ENCODE measurements around the gene NCAM2. TPM values are rescaled to one million over a fixed set of nuclear protein-coding genes. Genes with fewer than 3 reads are reported as not detected.

The NCAM2 gene
- total and polyA plus RNA-seq, 3 experiments from 2014 or later, result not detected

DNA sequence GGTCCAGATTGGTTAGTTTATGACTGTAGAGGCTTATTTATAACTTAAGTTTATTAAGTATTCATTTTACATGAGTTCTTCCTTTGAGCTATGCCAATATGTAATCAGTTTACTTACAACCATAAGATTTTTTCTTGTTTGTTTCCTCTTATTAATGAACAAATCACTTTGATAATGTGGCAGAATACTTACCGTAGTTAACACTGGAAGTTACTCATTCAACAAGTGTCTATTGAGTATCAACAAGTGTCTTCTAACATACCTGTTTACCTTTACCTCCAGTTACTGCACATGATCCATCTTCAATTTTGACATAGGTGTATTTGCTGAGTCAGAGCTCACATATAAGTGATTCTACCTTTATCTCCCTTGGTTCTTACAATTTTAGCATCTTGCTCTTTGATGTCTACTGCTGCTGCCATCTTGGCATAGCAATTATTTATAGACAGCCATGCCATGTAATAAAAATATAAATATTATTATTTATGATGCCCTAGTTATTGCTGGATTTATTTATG, 205.7 kb downstream of the NCAM2 start:
- H3K4me3 Mint-ChIP-seq, result no peak overlapping the region
- H3K27ac Mint-ChIP-seq, result no peak overlapping the region
- peaks cover 0 to 11% (median 5%) of the 10 kb centered on the region in 5 donors for H3K9me3 Mint-ChIP-seq
- peaks cover 0 to 4% (median 0%) of the 10 kb centered on the region in 3 donors for H3K4me1 Mint-ChIP-seq
- Histone ChIP-seq H3K27me3 (ENCODE audit: insufficient read depth, low read length, poor library complexity, severe bottlenecking) (no peaks in the 10 kb centered on the region), H3K9me3 (ENCODE audit: low read length) (no peaks in the 10 kb centered on the region), H3K36me3 (ENCODE audit: insufficient read depth, low read length) (no peaks in the 10 kb centered on the region), H3K4me1 (ENCODE audit: insufficient read depth, low read length) (no peaks in the 10 kb centered on the region), H3K4me3 (ENCODE audit: low read length) (no peak overlapping the region), H3K27ac (ENCODE audit: low read depth, low read length) (no peak overlapping the region)
- DNase-seq, result no peak
- ChIA-PET CTCF (no interaction called here), POLR2A (no interaction called here)
- H3K36me3 Mint-ChIP-seq, result no peaks in the 10 kb centered on the region
- H3K27me3 Mint-ChIP-seq, result no peaks in the 10 kb centered on the region

GRCh38 chr21:21204366-21204996, 206.3 kb downstream of the NCAM2 start:
- POLR2A ChIA-PET, result no interaction called here
- H3K4me3 Mint-ChIP-seq, result no peak overlapping the region
- no peaks in the 10 kb centered on the region for H3K36me3 Mint-ChIP-seq
- DNase-seq, result no peak
- H3K36me3 ChIP-seq (ENCODE audit: insufficient read depth, low read length), result no peaks in the 10 kb centered on the region
- no peaks in the 10 kb centered on the region for H3K27me3 Mint-ChIP-seq
- H3K27ac Mint-ChIP-seq, result no peak overlapping the region
- no peaks in the 10 kb centered on the region for H3K27me3 ChIP-seq (ENCODE audit: insufficient read depth, low read length, poor library complexity, severe bottlenecking)
- no peaks in the 10 kb centered on the region for H3K4me1 ChIP-seq (ENCODE audit: insufficient read depth, low read length)
- H3K9me3 Mint-ChIP-seq, result peaks cover 0 to 5% (median 2%) of the 10 kb centered on the region in 5 donors
- H3K27ac ChIP-seq (ENCODE audit: low read depth, low read length), result no peak overlapping the region
- CTCF ChIA-PET, result no interaction called here
- H3K4me1 Mint-ChIP-seq, result peaks cover 0 to 4% (median 0%) of the 10 kb centered on the region in 3 donors
- H3K9me3 ChIP-seq (ENCODE audit: low read length), result no peaks in the 10 kb centered on the region
- H3K4me3 ChIP-seq (ENCODE audit: low read length), result no peak overlapping the region

DNA sequence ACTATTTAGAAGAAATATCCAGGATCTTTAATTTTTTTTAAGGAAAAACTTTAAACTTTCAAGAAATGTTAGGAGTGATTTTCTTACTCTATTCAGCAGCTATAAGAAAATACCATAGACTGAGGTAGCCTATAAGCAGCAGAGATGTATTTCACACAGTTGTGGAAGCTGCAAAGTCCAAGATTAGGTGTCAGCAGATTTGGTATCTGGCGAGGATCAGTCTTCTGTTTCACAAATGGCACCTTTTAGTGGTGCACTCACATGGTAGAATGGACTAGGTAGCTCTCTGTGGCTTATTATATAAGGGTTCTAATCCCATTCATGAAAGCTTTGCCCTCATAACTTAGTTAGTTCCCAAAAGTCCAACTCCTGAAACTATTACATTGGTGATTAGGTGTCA, 207.4 kb downstream of the NCAM2 start:
- Histone ChIP-seq H3K27me3 (ENCODE audit: insufficient read depth, low read length, poor library complexity, severe bottlenecking) (no peaks in the 10 kb centered on the region), H3K4me3 (ENCODE audit: low read length) (no peak overlapping the region), H3K36me3 (ENCODE audit: insufficient read depth, low read length) (no peaks in the 10 kb centered on the region), H3K27ac (ENCODE audit: low read depth, low read length) (no peak overlapping the region), H3K9me3 (ENCODE audit: low read length) (no peaks in the 10 kb centered on the region), H3K4me1 (ENCODE audit: insufficient read depth, low read length) (no peaks in the 10 kb centered on the region)
- H3K27me3 Mint-ChIP-seq, result no peaks in the 10 kb centered on the region
- peaks cover 0 to 7% (median 2%) of the 10 kb centered on the region in 5 donors for H3K9me3 Mint-ChIP-seq
- no peak overlapping the region for H3K27ac Mint-ChIP-seq
- no peak for DNase-seq
- ChIA-PET POLR2A (no interaction called here), CTCF (no interaction called here)
- H3K36me3 Mint-ChIP-seq, result no peaks in the 10 kb centered on the region
- peaks cover 0 to 4% (median 0%) of the 10 kb centered on the region in 3 donors for H3K4me1 Mint-ChIP-seq
- no peak overlapping the region for H3K4me3 Mint-ChIP-seq

DNA sequence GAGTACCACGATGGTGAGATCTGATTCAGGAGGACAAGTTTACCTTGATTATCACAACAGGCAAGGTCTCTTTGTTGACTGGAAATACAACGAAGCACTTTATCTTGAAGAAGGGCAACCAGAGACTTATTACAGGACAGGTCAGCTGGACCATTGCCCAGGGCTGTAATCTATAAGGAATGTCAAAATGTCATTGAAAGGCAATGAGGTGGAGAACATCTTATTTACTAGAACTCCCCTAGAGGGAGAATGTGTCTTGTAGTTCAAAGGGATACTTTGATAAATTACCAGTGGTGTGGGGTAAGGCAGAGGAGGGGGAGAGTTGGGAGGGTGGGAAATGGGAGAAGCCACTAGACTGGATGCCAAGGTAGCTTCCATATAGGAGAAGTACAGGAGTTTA, 212.3 kb downstream of the NCAM2 start:
- H3K27me3 Mint-ChIP-seq, result no peaks in the 10 kb centered on the region
- no peak for DNase-seq
- H3K9me3 Mint-ChIP-seq, result peaks cover 0 to 14% (median 2%) of the 10 kb centered on the region in 5 donors
- no peaks in the 10 kb centered on the region for H3K36me3 Mint-ChIP-seq
- no peak overlapping the region for H3K4me3 Mint-ChIP-seq
- ChIA-PET CTCF (no interaction called here), POLR2A (no interaction called here)
- H3K27me3 ChIP-seq (ENCODE audit: insufficient read depth, low read length, poor library complexity, severe bottlenecking), result no peaks in the 10 kb centered on the region
- no peak overlapping the region for H3K27ac Mint-ChIP-seq
- no peaks in the 10 kb centered on the region for H3K4me1 ChIP-seq (ENCODE audit: insufficient read depth, low read length)
- H3K4me1 Mint-ChIP-seq, result no peaks in the 10 kb centered on the region
- no peak overlapping the region for H3K27ac ChIP-seq (ENCODE audit: low read depth, low read length)
- no peak overlapping the region for H3K4me3 ChIP-seq (ENCODE audit: low read length)
- no peaks in the 10 kb centered on the region for H3K9me3 ChIP-seq (ENCODE audit: low read length)
- no peaks in the 10 kb centered on the region for H3K36me3 ChIP-seq (ENCODE audit: insufficient read depth, low read length)

DNA sequence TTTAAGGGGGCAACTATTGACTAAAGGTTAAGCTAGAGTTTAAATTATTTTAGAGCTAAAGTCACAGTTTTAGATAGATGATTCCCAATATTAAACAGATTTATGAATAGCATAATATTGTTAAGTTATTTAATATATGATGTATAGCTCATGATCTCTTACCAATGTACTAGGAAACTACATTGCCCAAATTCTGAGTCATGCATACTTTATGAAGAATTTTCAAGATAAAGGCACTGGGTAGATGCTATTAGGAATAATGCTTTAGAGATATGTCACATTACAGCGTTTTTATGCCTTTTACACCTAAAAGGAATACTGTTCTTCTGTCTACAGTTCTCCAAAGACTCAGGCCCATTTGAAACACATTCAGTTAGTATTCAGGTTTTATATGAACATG, 215.1 kb downstream of the NCAM2 start:
- CTCF ChIA-PET, result no interaction called here
- no peak overlapping the region for H3K4me3 ChIP-seq (ENCODE audit: low read length)
- no peaks in the 10 kb centered on the region for H3K27me3 ChIP-seq (ENCODE audit: insufficient read depth, low read length, poor library complexity, severe bottlenecking)

DNA sequence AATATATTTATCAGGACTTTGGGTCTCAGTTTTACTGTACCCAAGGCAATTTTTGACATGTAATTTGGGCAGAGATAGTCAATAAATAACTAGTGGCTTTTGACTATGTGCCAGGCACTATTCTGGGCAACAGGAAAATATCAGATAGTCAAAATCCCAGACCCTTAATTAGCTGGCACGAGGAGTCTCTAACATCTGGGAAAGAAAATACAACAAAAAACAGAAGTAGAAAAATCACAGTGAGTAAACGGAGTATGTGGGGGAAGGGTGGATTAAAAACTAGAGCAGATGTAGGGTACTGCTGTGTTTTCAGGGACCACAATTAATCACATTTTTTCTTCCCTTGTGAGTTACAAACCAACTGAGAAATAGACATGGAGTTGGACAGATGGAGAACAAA, 217.8 kb downstream of the NCAM2 start:
- Histone ChIP-seq H3K27ac (ENCODE audit: low read depth, low read length) (no peak overlapping the region), H3K9me3 (ENCODE audit: low read length) (no peaks in the 10 kb centered on the region), H3K4me3 (ENCODE audit: low read length) (no peak overlapping the region), H3K36me3 (ENCODE audit: insufficient read depth, low read length) (no peaks in the 10 kb centered on the region), H3K4me1 (ENCODE audit: insufficient read depth, low read length) (no peaks in the 10 kb centered on the region), H3K27me3 (ENCODE audit: insufficient read depth, low read length, poor library complexity, severe bottlenecking) (no peaks in the 10 kb centered on the region)
- ChIA-PET CTCF (no interaction called here), POLR2A (no interaction called here)
- H3K4me3 Mint-ChIP-seq, result no peak overlapping the region
- no peaks in the 10 kb centered on the region for H3K27me3 Mint-ChIP-seq
- no peak overlapping the region for H3K27ac Mint-ChIP-seq
- DNase-seq, result no peak
- H3K36me3 Mint-ChIP-seq, result peaks cover 0 to 1% (median 0%) of the 10 kb centered on the region in 3 donors
- no peaks in the 10 kb centered on the region for H3K4me1 Mint-ChIP-seq
- H3K9me3 Mint-ChIP-seq, result peaks cover 1 to 11% (median 4%) of the 10 kb centered on the region in 5 donors

More for the DNA sequence above, 215.1 kb downstream of the NCAM2 start:
- Histone ChIP-seq H3K36me3 (ENCODE audit: insufficient read depth, low read length) (no peaks in the 10 kb centered on the region), H3K27ac (ENCODE audit: low read depth, low read length) (no peak overlapping the region), H3K9me3 (ENCODE audit: low read length) (no peaks in the 10 kb centered on the region), H3K4me1 (ENCODE audit: insufficient read depth, low read length) (no peaks in the 10 kb centered on the region)
- Mint-ChIP-seq H3K27me3 (no peaks in the 10 kb centered on the region), H3K27ac (no peak overlapping the region), H3K4me1 (no peaks in the 10 kb centered on the region), H3K9me3 (peaks cover 0 to 12% (median 4%) of the 10 kb centered on the region in 5 donors), H3K4me3 (no peak overlapping the region), H3K36me3 (no peaks in the 10 kb centered on the region)
- no peak for DNase-seq
- POLR2A ChIA-PET, result no interaction called here

GRCh38 chr21:21226472-21226871, 228.3 kb downstream of the NCAM2 start:
- CTCF ChIA-PET, result no interaction called here
- no peaks in the 10 kb centered on the region for H3K9me3 ChIP-seq (ENCODE audit: low read length)
- H3K27ac ChIP-seq (ENCODE audit: low read depth, low read length), result no peak overlapping the region
- no peaks in the 10 kb centered on the region for H3K36me3 Mint-ChIP-seq
- H3K36me3 ChIP-seq (ENCODE audit: insufficient read depth, low read length), result no peaks in the 10 kb centered on the region
- H3K9me3 Mint-ChIP-seq, result peaks cover 3 to 8% (median 4%) of the 10 kb centered on the region in 5 donors
- H3K4me1 Mint-ChIP-seq, result no peaks in the 10 kb centered on the region
- no peaks in the 10 kb centered on the region for H3K27me3 ChIP-seq (ENCODE audit: insufficient read depth, low read length, poor library complexity, severe bottlenecking)
- no peak overlapping the region for H3K27ac Mint-ChIP-seq
- POLR2A ChIA-PET, result no interaction called here
- H3K4me3 Mint-ChIP-seq, result no peak overlapping the region
- H3K4me1 ChIP-seq (ENCODE audit: insufficient read depth, low read length), result no peaks in the 10 kb centered on the region
- no peak for DNase-seq
- no peak overlapping the region for H3K4me3 ChIP-seq (ENCODE audit: low read length)
- H3K27me3 Mint-ChIP-seq, result no peaks in the 10 kb centered on the region

DNA sequence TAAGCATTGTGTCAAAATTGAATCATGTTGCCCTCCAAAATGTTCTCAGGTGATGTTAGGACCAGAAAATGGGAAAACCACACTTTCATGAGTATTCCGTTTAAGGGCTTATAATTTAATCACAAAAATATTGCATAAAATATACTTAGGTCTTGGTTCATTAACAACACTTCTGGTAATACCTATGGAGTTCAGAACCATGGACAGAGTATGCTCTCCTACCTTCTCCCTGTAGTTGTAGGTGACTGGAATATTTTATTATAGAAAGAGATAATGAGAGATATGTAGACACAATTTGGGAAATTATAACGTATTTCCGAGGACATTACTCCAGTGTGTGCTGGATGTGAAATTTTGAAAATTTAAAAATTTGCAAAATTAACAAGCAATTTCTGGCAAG, 232.5 kb downstream of the NCAM2 start:
- POLR2A ChIA-PET, result no interaction called here
- Histone ChIP-seq H3K27ac (ENCODE audit: low read depth, low read length) (no peak overlapping the region), H3K4me3 (ENCODE audit: low read length) (no peak overlapping the region), H3K4me1 (ENCODE audit: insufficient read depth, low read length) (no peaks in the 10 kb centered on the region), H3K36me3 (ENCODE audit: insufficient read depth, low read length) (no peaks in the 10 kb centered on the region), H3K27me3 (ENCODE audit: insufficient read depth, low read length, poor library complexity, severe bottlenecking) (no peaks in the 10 kb centered on the region), H3K9me3 (ENCODE audit: low read length) (no peaks in the 10 kb centered on the region)
- H3K27me3 Mint-ChIP-seq, result no peaks in the 10 kb centered on the region
- no peak for DNase-seq
- no peak overlapping the region for H3K27ac Mint-ChIP-seq
- no peaks in the 10 kb centered on the region for H3K36me3 Mint-ChIP-seq
- CTCF ChIA-PET, result no interaction called here
- peaks cover 0 to 12% (median 2%) of the 10 kb centered on the region in 5 donors for H3K9me3 Mint-ChIP-seq
- H3K4me3 Mint-ChIP-seq, result no peak overlapping the region
- no peaks in the 10 kb centered on the region for H3K4me1 Mint-ChIP-seq
